Ovary (tissue), 3 donors: Measurements from ENCODE around the gene OTUD4.

Experiments used
- CTCF ChIP-seq, 3 donors: fragments of 450-650 bp in 2 of 3; fragments of 200-600 bp in 1 of 3; IDR thresholded peaks; one replicate each; pipeline versions ENCODE4 v1.5.1 to v1.8.0; 2016 to 2022; ENCODE audit warnings: antibody characterized with exemption in 3 of 3, mild to moderate bottlenecking in 1 of 3
- POLR2A ChIP-seq: fragments of 450-650 bp; IDR thresholded peaks from one replicate; pipeline ENCODE4 v1.6.1; 2017; ENCODE audit warnings: antibody characterized with exemption, mild to moderate bottlenecking, moderate library complexity
- donor health status: DM: no; HTN: no; CAD: no.

- TF ChIP-seq CTCF (IDR thresholded peaks at IDR 0.05) (no peak), POLR2A (no peak)
These were observed 27.0 kb downstream of the OTUD4 start for GRCh38 chr4:145153181-145153903.
